ENCODE measurements around the gene AKAP5. TPM values are rescaled to one million over a fixed set of nuclear protein-coding genes. Genes with fewer than 3 reads are reported as not detected.

The AKAP5 gene
- total RNA-seq, 1 donor from 2014 or later = 4.3 TPM

DNA sequence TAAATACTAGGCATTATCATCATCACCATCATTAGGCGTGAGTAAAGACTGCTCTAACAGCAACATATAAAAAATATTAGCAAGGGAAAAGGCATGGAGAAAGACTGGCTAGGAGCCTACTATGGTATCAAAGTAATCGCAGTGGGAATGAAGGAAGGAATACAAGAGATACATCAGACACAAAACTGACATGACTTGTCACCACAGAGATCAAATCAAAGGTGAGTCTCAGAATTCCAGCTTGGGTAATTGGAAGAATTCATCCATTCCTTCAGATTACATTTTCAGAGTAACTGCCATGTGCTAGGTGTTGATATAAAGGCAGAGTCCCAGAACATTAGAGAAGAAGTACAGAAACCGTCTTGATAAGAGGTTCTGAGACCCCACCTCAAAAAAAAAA lies 28.2 kb downstream of the AKAP5 start:
- Mint-ChIP-seq H3K27me3 (ENCODE audit: low read depth) (no peaks in the 10 kb centered on the region), H3K27ac (ENCODE audit: unreplicated experiment) (no peak overlapping the region), H3K4me1 (ENCODE audit: low read depth) (peaks cover 7% of the 10 kb centered on the region), H3K36me3 (ENCODE audit: low read depth) (peaks cover 3% of the 10 kb centered on the region), H3K4me3 (ENCODE audit: unreplicated experiment) (no peak overlapping the region), H3K9me3 (ENCODE audit: low read depth) (no peaks in the 10 kb centered on the region)
- TF ChIP-seq, protein P1, sequence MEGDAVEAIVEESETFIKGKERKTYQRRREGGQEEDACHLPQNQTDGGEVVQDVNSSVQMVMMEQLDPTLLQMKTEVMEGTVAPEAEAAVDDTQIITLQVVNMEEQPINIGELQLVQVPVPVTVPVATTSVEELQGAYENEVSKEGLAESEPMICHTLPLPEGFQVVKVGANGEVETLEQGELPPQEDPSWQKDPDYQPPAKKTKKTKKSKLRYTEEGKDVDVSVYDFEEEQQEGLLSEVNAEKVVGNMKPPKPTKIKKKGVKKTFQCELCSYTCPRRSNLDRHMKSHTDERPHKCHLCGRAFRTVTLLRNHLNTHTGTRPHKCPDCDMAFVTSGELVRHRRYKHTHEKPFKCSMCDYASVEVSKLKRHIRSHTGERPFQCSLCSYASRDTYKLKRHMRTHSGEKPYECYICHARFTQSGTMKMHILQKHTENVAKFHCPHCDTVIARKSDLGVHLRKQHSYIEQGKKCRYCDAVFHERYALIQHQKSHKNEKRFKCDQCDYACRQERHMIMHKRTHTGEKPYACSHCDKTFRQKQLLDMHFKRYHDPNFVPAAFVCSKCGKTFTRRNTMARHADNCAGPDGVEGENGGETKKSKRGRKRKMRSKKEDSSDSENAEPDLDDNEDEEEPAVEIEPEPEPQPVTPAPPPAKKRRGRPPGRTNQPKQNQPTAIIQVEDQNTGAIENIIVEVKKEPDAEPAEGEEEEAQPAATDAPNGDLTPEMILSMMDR (IDR thresholded peaks at IDR 0.05) = no peak
- no peak for DNase-seq (ENCODE audit: low spot score)

DNA sequence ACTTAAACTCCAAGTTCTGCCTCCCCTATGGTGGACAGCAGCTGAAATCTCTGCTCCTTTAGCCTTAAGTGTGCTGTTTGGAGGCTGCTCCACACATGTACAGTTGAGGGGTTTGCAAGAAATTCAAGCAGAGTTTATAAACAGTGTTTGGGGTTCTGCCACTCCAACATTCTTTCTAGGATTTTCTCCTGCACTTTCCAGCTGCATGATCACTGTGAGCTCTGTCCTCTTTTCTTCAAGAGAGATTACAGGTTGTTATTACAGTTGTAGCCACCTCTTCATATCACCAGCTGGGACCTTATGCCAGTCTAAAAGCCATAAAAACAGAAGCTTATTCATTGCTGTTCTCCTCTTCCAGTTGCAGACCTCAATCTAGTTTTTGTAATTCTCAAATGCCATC lies 30.0 kb downstream of the AKAP5 start:
- no peaks in the 10 kb centered on the region for H3K9me3 Mint-ChIP-seq (ENCODE audit: low read depth)
- H3K4me1 Mint-ChIP-seq (ENCODE audit: low read depth) = peaks cover 14% of the 10 kb centered on the region
- H3K4me3 Mint-ChIP-seq (ENCODE audit: unreplicated experiment) = no peak overlapping the region
- H3K27me3 Mint-ChIP-seq (ENCODE audit: low read depth) = no peaks in the 10 kb centered on the region
- TF ChIP-seq, protein P1 (IDR thresholded peaks at IDR 0.05) = no peak
- DNase-seq (ENCODE audit: low spot score) = no peak
- H3K36me3 Mint-ChIP-seq (ENCODE audit: low read depth) = peaks cover 2% of the 10 kb centered on the region
- H3K27ac Mint-ChIP-seq (ENCODE audit: unreplicated experiment) = no peak overlapping the region

DNA sequence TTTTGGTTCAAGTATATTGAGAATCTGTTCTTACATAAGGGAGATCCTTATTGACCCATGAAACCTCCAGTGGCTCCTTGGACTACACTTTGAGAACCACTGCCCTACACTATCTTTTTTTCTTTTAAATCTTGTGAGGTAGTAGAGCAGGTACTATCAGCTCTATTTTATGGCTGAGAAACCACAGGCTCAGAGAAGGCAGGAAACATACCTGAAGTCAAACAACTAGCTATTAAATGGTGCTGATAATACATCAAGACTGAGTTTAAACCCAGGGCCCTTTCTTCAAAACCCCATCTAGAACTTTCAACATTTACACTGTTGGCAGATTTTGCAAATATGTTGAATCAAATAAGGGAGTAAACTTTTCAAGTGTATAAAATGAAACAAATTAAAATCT lies 31.5 kb downstream of the AKAP5 start:
- H3K27me3 Mint-ChIP-seq (ENCODE audit: low read depth) = no peaks in the 10 kb centered on the region
- no peaks in the 10 kb centered on the region for H3K9me3 Mint-ChIP-seq (ENCODE audit: low read depth)
- H3K4me1 Mint-ChIP-seq (ENCODE audit: low read depth) = peaks cover 21% of the 10 kb centered on the region
- no peak for DNase-seq (ENCODE audit: low spot score)
- TF ChIP-seq, protein P1 (IDR thresholded peaks at IDR 0.05) = no peak
- H3K36me3 Mint-ChIP-seq (ENCODE audit: low read depth) = peaks cover 2% of the 10 kb centered on the region
- H3K27ac Mint-ChIP-seq (ENCODE audit: unreplicated experiment) = no peak overlapping the region
- no peak overlapping the region for H3K4me3 Mint-ChIP-seq (ENCODE audit: unreplicated experiment)

DNA sequence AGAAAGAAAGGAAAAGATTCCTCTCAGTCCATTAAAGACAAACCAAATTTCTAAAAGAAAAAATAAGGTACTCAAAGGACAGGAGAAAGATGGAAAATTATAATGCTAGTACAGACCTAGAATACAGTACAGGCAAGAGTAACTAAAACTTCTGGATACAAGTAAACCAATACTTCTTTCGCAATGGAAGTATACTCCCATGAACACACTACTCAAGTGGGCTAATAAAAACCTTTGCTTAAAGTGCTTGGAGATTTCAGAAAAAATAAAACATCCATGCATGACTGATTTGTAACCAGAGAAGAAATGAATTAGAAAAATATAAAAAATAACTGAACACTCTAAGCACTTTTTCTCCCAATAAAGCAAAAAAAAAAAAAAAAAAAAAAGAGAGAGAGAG lies 34.8 kb downstream of the AKAP5 start:
- no peak for DNase-seq (ENCODE audit: low spot score)
- H3K36me3 Mint-ChIP-seq (ENCODE audit: low read depth) = peaks cover 2% of the 10 kb centered on the region
- H3K9me3 Mint-ChIP-seq (ENCODE audit: low read depth) = no peaks in the 10 kb centered on the region
- TF ChIP-seq, protein P1 (IDR thresholded peaks at IDR 0.05) = no peak
- H3K27ac Mint-ChIP-seq (ENCODE audit: unreplicated experiment) = no peak overlapping the region
- H3K4me1 Mint-ChIP-seq (ENCODE audit: low read depth) = peaks cover 33% of the 10 kb centered on the region
- H3K27me3 Mint-ChIP-seq (ENCODE audit: low read depth) = no peaks in the 10 kb centered on the region
- H3K4me3 Mint-ChIP-seq (ENCODE audit: unreplicated experiment) = no peak overlapping the region

DNA sequence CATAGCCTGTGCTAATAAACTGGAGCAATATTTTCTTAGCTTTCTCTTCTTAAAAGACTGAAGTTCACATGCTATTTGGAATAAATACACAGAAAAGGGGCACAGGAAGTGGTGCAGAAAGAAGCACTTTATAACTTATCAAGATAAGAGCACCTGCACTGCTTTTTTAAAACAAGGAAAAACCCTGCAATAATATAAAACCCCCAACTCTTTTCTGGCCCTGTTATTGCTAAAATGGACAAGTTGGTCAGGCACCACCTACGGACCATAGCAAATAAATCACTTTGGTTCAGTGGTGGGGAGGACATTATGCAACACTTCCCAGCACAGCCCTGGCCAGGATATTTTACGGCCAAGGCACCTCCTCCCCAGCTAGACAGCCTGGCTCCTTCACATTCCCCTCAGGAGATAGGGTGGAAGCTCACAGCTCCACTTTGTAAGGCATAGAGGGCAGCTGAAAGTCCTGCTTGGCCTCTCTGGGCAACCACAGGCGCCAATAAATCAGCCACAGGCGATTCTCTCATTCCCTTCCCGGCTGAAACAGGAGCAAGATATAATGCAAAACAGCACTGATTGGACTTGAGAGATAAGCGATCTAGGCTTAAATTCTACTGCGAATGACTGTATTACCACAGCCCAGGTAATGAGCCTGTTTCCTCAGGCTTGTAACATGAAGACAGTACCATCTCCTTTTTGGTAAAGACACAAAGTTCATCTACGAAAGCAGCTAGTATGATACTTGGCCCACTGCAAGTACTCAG lies 36.3 kb downstream of the AKAP5 start:
- Mint-ChIP-seq H3K4me3 (ENCODE audit: unreplicated experiment) (peak overlapping the region; percentile 43), H3K36me3 (ENCODE audit: low read depth) (no peaks in the 10 kb centered on the region), H3K27me3 (ENCODE audit: low read depth) (no peaks in the 10 kb centered on the region), H3K9me3 (ENCODE audit: low read depth) (no peaks in the 10 kb centered on the region), H3K27ac (ENCODE audit: unreplicated experiment) (peak overlapping the region; percentile 63), H3K4me1 (ENCODE audit: low read depth) (peaks cover 46% of the 10 kb centered on the region)
- no peak for DNase-seq (ENCODE audit: low spot score)
- TF ChIP-seq, protein P1 (IDR thresholded peaks at IDR 0.05) = peak; percentile 41

Data from chondrocyte (in vitro differentiated cells).